Body of pancreas (tissue), 4 donors: ENCODE measurements around the gene CFAP100. TPM values are rescaled to one million over a fixed set of nuclear protein-coding genes. Genes with fewer than 3 reads are reported as not detected.

Source experiments
- ATAC-seq: fragments of 150-250 bp; one replicate; pipeline ENCODE4 v1.9.1; 2016
- DNase-seq, 4 donors: peaks; one replicate each; pipeline ENCODE4 v3.0.0-alpha.2; 2019
- H3K27ac ChIP-seq, 4 donors: fragments of 200-600 bp; sonication (generic); 1 replicate in 3 of 4; 2 replicates in 1 of 4; pipeline versions ENCODE4 v1.5.1 to v1.6.1; 2016 to 2019; ENCODE audit warnings: mild to moderate bottlenecking in 1 of 4, mixed read lengths in 1 of 4, moderate library complexity in 1 of 4
- H3K27me3 ChIP-seq, 2 donors: fragments of 200-600 bp; sonication (generic); one replicate each; pipeline ENCODE4 v1.6.0; 2016; ENCODE audit warnings: mild to moderate bottlenecking in 1 of 2
- H3K36me3 ChIP-seq, 2 donors: fragments of 200-600 bp; sonication (generic); replicated peaks in 1 of 2; 2 replicates each; pipeline ENCODE4 v1.5.1; 2016; ENCODE audit warnings: low read depth in 2 of 2; ENCODE audit not compliant: insufficient read depth in 1 of 2
- H3K4me1 ChIP-seq: fragments of 200-600 bp; sonication (generic); one replicate; pipeline ENCODE4 v1.6.0; 2016
- H3K4me3 ChIP-seq, 2 donors: fragments of 200-600 bp; sonication (generic); 1 replicate in 1 of 2; 2 replicates in 1 of 2; pipeline ENCODE4 v1.5.1; 2016 to 2019
- H3K9me3 ChIP-seq, 3 donors: fragments of 200-600 bp; sonication (generic); 1 replicate in 2 of 3; 2 replicates in 1 of 3; pipeline ENCODE4 v1.5.1; 2016
- CTCF ChIP-seq, 7 experiments: fragments of 450-650 bp in 4 of 7; fragments of 200-600 bp in 3 of 7; sonication (generic) in 3 of 7; IDR thresholded peaks; one replicate each; pipeline ENCODE4 v1.5.1; 2016 to 2019; ENCODE audit warnings: antibody characterized with exemption in 7 of 7
- POLR2A ChIP-seq, 3 donors: fragments of 450-650 bp; IDR thresholded peaks; one replicate each; pipeline ENCODE4 v1.6.1; 2016; ENCODE audit warnings: antibody characterized with exemption in 3 of 3, mild to moderate bottlenecking in 2 of 3
- WGBS, 2 donors: methylation state at CpG; one replicate each; pipeline ENCODE4 v1.1.5; 2017; 5-methylcytosine and 5-hydroxymethylcytosine counted together
- intact Hi-C: fragments of 100-400 bp; cut with DNase I; formaldehyde crosslinking; loops from one replicate; pipeline ENCODE4 v1.15.1; 2023
- total RNA-seq, 2 donors: library from RNA; depleted of rRNA; stranded (reverse); fragments of >200 nt; gene quantifications; one replicate each; pipeline ENCODE4 v1.1.0, GENCODE V29; 2016

The CFAP100 gene
- total RNA-seq, 2 donors from 2014 or later: not detected

DNA sequence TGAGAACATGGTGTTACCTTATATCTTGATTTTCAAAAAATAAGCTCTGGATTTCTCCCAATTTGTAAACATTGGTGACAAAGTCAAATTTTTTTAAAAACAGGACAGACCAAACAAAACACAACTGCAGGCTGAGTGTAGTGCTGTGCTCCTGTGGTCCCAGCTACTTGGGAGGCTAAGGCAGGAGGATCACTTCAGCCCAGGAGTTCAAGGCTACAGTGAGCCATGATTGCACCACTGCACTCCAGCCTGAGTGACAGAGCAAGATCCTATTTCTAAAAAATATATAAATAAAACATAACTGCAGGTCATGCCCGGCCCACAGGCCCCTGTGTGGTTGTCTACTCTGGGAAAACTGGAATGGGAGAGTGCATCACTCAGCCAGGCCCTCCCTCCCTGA, 84.9 kb downstream of the CFAP100 start:
- Histone ChIP-seq H3K36me3 (no peaks in the 10 kb centered on the region), H3K27me3 (no peaks in the 10 kb centered on the region), H3K4me1 (peaks cover under 1% of the 10 kb centered on the region), H3K27ac (no peak overlapping the region), H3K4me3 (no peak overlapping the region), H3K9me3 (no peaks in the 10 kb centered on the region)
- intact Hi-C loops: no loop called here
- TF ChIP-seq CTCF (IDR thresholded peaks at IDR 0.05): no peak
- TF ChIP-seq POLR2A (IDR thresholded peaks at IDR 0.05): no peak
- WGBS, 2 donors: 92 to 100% methylated on average over 1 of the region's 1 CpG
- DNase-seq (no peak), ATAC-seq (no peak)

GRCh38 chr3:126480206-126480605, 85.5 kb downstream of the CFAP100 start:
- Histone ChIP-seq H3K4me3 (no peak overlapping the region), H3K27ac (no peak overlapping the region), H3K4me1 (no peaks in the 10 kb centered on the region), H3K27me3 (no peaks in the 10 kb centered on the region), H3K9me3 (no peaks in the 10 kb centered on the region), H3K36me3 (no peaks in the 10 kb centered on the region)
- no peak for DNase-seq
- ATAC-seq: no peak
- intact Hi-C loops: no loop called here
- WGBS, 2 donors: 84 to 91% methylated on average over 5 of the region's 5 CpGs
- no peak for TF ChIP-seq CTCF (IDR thresholded peaks at IDR 0.05)
- TF ChIP-seq POLR2A (IDR thresholded peaks at IDR 0.05): no peak

GRCh38 chr3:126480861-126481260, 86.2 kb downstream of the CFAP100 start:
- Histone ChIP-seq H3K4me1 (no peaks in the 10 kb centered on the region), H3K4me3 (no peak overlapping the region), H3K27me3 (no peaks in the 10 kb centered on the region), H3K27ac (no peak overlapping the region), H3K36me3 (no peaks in the 10 kb centered on the region), H3K9me3 (no peaks in the 10 kb centered on the region)
- TF ChIP-seq POLR2A (IDR thresholded peaks at IDR 0.05) (no peak), CTCF (IDR thresholded peaks at IDR 0.05) (no peak)
- 72 to 77% methylated on average over 8 of the region's 8 CpGs for WGBS, 2 donors
- ATAC-seq (no peak), DNase-seq (no peak)
- intact Hi-C loops: no loop called here

GRCh38 chr3:126481808-126482502, 87.2 kb downstream of the CFAP100 start:
- DNase-seq: peak in 1 of 4 donors; percentile 15
- no peaks in the 10 kb centered on the region for H3K4me1 ChIP-seq
- H3K27ac ChIP-seq: no peak overlapping the region
- 70 to 82% methylated on average over 8 to 13 of the region's 16 CpGs for WGBS, 2 donors
- TF ChIP-seq POLR2A (IDR thresholded peaks at IDR 0.05) (no peak), CTCF (IDR thresholded peaks at IDR 0.05) (no peak)
- H3K27me3 ChIP-seq: no peaks in the 10 kb centered on the region
- H3K9me3 ChIP-seq: no peaks in the 10 kb centered on the region
- intact Hi-C loops: no loop called here
- no peak for ATAC-seq
- H3K4me3 ChIP-seq: no peak overlapping the region
- no peaks in the 10 kb centered on the region for H3K36me3 ChIP-seq
